Dedifferentiated amniotic fluid mesenchymal stem cell (primary cell): ENCODE results near the gene CFAP210.
"Not testable (repeated sequence)": the region's sequence is repeated elsewhere in the genome, so short reads cannot be mapped to it uniquely, and the experiment has no call there.

ENCODE experiments used
- DNase-seq: peaks from one replicate; pipeline ENCODE4 v3.0.0-alpha.2; 2016; ENCODE audit errors: extremely low spot score

Gene CFAP210

DNA sequence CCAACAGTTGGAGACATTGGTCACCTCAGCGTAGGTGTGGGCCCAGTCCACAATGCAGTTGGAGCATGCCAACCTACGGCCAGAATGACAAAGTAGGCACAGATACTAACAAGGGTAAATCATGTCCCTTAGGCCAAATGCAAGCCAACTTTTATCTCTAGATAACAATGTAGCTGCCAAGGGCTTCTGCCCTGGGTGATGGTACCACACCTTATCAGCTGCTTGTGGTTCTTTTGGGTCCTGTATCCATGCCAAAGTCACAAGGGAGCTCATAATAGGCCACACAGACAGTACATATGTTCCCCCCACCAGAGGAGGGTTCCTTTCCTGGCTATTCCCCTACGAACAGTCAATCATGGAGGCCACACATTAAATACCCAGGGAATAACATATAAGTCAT lies 19.1 kb upstream of the CFAP210 start:
- DNase-seq: no peak

DNA sequence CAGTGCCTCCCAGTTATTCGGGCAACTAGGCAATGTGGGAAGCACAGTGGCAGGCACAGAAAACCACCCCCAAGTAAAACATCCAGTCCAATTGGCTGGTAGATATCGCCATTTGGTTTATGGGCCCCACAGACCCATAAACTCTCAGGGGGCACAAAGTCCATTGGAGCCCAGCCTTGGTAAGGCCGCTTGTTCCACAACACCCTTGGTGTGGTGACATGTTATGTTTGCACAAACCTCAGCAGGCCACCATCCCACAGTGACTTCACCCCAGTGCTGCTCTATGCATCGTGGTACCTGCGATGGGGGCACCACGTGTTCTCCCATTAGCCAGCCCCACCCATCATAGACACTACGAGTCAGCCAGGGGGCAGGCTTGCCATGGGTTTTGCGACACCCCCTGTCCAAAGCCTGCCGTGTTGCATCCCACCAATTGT lies 18.6 kb upstream of the CFAP210 start:
- no peak for DNase-seq

DNA sequence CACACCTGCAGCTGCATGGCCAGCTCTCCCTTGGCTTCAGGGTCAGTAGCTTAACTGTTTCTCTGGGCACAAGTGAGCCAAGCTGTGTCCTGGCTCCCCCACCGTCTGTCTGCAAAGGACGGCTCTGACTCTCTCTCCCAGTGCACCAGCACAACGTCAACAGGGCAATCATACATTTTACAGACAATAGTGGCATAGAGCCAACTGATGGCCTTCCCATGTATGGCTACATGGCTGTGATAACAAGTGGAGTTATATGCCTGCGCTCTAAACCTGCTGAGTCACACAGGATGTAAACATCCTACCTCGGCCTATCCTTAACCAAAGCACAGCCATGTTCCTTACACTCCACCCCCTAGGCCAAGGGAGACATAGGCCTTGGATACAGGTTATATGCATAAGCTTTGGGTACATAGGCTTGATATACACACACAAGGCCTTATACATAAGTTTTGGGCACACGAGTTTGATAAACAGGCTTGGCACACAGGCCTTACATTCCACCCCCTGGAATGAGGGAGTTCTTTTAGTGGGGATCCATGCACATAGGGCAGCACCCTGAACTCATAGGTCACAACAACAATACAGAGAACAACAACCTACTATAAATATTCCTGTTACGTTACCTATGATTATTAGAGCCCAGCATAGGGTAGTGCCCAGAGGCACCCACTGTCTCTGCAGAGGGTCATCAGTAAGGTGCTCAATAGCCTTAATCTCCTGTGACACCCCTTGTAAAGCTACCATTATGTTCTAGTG lies 17.7 kb upstream of the CFAP210 start:
- DNase-seq: no peak

DNA sequence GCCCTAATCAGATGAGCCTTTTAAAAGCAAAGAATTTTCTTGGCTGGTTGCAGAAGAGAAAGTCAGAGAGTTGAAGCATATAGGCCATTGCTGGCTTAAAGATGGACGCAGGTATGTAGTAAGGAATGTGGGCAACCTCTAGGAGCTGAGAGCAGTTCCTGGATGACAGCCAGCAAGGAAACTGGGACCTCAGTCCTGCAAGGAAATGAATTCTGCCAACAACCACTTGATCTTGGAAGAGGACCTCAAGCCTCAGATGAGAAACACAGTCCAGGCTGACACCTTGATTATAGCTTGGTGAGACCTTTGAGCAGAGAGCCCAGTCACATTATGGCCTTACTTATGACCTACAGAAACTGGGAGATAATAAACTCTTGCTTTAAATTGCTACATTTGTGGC lies 15.8 kb upstream of the CFAP210 start:
- DNase-seq: no peak

DNA sequence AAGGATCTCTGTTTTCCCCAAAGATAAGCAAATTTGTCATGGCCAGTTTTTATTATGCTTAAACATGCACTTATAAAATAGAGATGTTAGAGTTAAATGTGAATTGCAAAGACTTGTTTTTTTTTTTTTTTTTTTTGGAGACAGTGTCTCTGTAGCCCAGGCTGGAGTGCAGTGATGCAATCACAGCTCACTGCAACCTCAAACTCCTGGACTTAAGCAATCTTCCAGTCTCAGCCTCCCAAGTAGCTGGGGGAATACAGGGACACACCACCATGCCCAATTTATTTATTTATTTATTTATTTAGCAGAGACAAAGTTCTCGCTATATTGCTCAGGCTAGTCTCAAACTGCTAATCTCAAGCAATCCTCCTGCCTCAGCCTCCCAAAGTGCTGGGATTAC lies 15.1 kb upstream of the CFAP210 start:
- no peak for DNase-seq

DNA sequence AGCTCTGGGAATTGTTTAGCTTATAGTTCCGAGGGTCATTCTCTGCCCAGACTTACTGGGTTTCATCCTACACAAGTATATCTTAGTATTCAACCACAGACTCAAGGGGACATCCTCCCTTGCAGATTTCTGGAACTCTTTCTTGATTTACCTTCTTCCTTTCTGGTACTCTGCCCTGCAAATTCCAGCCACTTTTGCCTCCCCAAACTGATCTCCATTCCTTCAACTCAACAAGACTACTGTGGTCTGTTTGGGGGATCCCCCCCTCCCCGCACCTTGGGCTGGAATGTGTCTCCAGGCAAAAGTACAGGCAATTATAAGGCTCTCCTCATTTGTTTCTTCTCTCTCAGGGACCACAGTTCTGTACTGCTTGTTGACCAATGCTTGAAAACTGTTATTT lies 13.4 kb upstream of the CFAP210 start:
- DNase-seq: no peak

DNA sequence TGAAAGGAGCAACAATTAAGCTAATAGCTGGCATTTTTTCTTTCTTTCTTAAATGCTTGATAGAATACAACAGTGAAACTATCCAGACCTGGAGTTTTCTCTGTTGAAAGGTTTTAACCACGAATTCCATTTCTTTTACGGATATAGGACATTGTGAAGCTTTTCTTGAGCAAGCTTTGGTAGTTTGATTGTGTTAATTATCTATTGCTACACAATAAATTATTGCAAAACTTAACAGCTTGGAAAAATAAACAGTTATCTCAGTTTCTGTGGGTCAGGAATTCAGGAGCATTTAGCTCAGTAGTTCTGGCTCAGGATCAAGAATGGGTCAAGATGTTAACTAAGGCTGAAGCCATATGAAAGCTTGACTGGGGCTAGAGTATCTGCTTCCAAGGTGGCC lies 11.7 kb upstream of the CFAP210 start:
- DNase-seq: no peak

DNA sequence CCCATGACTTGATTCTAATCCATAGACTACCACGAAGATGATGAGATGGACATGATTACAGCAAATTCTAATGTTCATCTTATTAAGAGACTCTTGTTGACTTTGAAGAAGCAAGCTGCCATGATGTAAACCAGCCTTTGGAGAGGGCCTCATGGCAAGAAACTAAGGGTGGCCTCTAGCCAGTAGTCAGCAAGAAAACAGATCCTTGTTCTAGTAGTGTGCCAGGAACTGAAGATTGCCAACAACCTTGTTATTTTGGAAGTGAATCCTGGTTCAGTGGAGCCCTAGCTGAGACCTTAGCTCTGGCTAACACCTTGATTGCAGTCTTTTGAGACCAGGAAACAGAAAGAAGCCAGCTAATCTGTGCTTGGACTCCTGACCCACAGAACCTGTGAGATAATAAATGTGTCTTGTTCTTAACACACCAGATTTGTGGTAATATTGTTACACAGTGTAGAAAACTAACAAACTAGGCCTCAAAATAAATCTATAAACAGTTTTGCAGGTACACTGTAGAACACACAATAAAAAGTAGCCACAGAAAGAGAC lies 10.0 kb upstream of the CFAP210 start:
- no peak for DNase-seq

DNA sequence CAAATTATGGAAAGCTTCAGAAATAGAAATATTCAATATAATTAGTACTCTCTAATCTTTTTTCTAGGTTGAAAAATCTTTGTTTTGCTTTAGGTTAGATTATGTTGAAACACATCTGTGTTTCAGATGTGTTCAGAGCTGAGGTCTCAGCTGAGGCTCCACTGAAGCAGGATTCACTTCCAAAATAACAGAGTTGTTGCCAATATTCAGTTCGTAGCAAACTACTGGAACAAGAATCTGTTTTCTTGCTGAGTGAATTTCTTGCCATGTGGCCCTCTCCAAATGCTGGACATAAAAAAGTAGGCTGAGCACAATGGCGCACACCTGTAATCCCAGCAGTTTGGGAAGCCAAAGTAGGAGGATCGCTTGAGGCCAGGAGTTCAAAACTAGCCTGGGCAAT lies 8.8 kb upstream of the CFAP210 start:
- DNase-seq: no peak

DNA sequence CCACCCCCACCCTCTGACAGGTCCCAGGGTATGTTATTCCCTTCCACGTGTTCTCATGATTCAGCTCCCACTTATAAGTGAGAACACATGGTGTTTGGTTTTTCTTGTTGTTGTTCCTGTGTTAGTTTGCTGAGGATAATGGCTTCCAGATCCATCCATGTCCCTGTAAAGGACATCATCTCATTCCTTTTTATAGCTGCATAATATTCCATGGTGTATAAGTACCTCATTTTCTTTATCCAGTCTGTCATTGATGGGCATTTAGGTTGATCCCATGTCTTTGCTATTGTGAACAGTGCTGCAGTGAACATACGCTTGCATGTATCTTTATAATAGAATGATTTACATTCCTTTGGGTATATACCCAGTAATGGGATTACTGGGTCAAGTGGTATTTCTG lies 5.0 kb upstream of the CFAP210 start:
- not testable (repeated sequence) for DNase-seq

DNA sequence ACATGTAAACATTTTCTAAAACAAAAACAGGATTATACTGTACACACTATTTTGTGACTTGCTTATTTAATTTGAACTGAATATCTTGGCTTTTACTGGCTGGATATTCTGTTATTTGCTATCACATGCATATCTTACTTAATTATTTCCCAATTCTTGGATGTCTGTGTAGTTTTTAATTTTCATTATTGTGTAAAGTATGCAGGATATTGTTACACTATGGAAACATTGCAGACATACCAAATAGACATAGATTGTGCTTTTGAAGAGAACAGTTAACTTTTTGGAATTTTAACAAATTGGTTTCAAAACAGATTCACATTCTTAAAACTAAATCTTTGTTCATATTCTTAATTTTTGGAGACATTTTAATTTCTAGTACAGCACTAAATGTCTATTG lies 2.2 kb upstream of the CFAP210 start:
- no peak for DNase-seq

DNA sequence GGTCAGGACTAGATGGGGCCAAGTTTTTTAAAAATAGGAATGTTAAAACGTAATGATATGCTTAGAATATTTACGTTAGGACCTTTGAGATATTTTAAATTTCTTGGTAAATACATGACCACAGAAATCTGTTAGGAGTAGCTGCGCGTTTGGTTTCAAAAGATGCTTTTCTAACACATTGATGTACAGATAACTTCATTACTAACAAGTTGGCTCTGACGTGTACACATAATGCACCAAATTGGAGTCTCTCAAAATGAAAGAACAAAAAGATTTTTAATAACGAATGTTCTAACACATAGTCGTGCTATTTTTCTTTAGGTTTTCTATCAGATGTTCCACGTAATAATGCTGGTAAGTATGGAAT lies 672 bp upstream of the CFAP210 start:
- DNase-seq: no peak

DNA sequence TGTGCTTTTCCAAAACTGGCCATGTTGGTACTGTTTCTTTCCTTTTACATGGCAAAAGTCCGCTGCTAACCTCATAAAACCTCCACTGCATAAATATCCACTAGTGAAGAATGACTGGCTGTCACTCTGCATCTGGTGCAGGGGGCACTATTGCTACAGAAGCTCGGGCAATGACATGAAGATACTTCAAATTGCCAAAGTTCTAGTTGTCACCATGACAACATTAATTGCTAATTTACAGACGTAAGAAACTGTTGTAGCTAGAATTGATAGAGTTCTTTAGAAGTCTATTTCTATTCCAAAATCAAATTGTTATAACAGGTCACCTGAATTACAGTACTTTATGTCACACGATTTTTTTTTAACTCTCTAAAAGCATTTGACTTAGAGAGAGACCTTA lies 845 bp downstream of the CFAP210 start:
- no peak for DNase-seq

DNA sequence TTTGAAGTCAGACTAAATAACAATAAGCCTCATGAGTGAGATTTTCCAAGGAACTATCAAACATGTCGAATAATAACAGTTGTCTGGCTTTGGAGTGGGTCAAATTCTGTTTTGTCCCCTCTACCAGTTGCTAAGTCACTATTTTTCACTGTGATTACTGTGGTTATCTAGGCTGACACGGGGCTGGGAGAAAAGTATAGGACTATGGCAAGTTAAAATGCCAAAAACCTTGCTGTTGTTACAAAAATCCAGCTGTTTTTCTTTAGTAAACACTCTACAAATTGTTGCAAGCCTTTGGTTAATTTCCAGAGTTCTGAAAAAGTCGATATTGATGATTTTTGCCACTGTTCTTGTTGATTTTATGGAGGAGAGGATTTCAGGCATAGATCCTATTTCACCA lies 1.5 kb downstream of the CFAP210 start:
- DNase-seq: no peak

DNA sequence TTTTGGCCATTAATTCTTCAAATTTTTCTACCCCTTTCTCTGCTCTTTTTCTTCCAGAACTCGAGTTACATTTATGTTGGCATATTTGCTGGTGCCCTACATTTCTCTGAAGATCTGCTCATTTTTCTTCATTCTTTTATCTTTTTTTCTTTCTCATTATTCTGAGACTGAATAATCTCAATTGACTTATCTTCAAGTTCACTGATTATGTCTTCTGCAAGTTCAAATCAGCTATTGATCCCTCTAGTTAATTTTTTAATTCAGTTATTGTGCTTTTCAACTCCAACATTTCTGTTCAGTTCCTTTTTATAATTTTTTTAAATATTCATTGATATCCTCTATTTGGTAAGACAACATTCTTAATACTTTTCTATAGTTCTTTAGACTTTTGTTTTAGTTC lies 3.2 kb downstream of the CFAP210 start:
- DNase-seq: no peak

DNA sequence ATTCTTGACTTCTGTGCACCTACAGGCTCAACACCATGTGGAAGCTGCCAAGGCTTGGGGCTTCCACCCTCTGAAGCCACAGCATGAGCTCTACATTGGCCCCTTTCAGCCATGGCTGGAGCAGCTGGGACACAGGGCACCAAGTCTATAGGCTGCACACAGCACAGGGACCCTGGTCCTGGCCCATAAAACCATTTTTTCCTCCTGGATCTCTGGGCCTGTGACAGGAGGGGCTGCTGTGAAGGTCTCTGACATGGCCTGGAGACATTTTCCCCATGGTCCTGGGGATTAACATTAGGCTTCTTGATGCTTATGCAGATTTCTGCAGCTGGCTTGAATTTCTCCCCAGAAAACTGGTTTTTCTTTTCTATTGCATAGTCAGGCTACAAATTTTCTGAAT lies 6.3 kb downstream of the CFAP210 start:
- not testable (repeated sequence) for DNase-seq

DNA sequence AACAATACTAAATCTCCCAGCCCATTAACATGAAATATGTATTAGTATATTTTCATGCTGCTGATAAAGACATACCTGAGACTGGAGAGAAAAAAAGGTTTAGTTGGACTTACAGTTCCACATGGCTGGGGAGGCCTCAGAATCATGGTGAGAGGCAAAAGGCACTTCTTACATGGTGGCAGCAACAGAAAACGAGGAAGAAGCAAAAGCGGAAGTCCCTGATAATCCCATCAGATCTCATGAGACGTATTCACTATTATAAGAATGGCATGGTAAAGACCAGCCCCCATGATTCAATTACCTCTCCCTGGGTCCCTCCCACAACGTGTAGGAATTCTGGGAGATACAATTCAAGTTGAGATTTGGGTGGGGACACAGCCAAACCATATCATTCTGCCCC lies 7.4 kb downstream of the CFAP210 start:
- DNase-seq: not testable (repeated sequence)

DNA sequence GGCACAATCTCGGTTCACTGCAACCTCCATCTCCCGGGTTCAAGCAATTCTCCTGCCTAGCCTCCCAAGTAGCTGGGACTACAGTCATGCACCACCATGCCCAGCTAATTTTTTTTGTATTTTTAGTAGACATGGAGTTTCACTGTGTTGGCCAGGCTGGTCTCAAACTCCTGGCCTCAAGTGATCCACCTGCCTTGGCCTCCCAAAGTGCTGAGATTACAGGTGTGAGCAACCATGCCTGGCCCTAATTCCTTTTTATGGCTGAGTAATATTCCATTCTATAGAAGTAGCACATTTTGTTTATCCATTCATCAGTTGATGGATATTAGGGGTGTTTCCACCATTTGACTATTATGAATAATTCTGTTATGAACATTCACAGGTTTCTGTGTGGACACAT lies 9.5 kb downstream of the CFAP210 start:
- not testable (repeated sequence) for DNase-seq

DNA sequence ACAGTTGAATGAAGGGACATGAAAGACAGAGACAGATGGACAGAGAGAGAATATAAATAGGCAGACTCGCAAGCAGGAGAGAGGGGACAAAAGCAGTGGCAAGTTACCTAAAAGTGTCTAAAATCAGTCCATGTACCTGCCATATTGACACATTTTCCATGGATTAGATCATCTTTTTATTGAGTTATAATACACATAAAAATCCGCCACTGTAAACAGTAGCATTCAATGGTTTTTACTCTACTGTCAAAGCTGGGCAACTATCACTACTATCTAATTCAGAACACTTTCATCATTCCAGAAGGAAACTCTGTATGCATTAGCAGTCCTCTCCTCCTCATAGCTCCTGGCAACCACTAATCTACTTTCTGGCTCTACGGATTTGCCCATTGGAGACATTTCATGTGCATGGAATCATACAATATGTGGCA lies 10.1 kb downstream of the CFAP210 start:
- no peak for DNase-seq

DNA sequence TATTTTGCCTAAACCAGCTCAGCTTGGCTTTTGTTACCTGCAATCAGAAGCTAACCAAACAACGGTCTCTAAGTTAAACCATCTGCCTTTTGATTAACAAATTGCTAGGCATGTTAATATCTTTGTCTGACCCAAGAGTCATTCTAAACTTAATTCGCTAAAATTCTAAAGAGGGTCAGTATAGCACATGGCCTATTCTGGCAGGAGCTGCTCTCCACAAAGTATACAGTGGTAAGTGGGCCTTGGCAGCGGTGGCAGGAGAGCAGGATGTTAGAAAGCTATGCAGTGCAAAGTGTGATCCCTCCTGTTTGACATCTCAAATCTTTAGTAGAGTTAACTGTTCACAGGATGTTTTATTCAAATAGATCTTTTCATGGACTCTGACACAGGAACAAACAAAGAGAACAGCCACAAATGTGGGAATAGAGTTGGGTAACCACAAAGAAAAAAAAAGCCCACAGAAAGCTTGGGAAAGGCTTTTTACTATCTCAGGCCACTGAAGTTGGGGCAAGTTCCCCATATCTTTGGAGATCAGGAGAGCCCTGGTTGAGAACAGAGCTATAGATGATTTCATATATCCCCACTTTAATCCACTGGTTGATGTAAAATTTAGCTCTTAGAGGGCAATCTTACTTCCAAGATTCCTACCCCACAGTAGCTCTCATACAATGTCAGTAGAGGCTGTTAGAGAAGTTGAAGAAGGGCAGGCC lies 10.6 kb downstream of the CFAP210 start:
- no peak for DNase-seq

DNA sequence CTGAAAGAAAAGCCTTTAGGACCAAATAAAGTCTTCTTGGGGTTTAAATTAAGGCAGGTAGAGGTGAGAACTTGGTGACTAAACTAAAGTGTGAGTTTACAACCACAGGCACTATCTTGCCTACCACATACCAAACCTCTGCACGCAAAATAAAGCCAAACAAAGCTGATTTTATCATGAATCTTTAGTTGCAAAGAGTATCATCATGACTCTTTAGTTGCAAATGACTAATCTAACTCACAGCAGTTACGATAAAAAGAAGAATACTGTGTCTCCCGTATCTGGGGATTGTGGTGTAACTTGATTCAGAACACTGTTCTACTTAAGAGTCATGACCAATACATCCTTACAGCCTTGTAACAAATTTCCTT lies 11.2 kb downstream of the CFAP210 start:
- no peak for DNase-seq

DNA sequence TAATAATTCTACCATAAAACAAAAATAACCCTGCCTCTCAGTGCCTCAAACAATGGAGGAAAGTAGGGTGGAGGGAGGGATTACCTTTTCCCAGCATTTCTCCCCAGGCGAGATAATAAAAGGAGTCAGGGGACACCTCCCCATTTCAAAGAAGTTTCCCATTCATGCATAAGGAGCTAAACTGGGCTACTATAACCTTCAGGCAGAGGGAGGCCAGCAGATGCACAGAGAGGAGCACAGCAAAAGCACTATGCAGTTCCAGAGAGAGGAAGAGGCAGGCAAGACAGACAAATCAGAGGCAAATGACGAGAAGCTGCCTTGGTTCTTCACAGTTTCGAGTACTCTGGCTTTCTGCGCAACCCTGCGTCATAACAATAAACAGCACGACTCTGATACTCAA lies 17.4 kb downstream of the CFAP210 start:
- no peak for DNase-seq

DNA sequence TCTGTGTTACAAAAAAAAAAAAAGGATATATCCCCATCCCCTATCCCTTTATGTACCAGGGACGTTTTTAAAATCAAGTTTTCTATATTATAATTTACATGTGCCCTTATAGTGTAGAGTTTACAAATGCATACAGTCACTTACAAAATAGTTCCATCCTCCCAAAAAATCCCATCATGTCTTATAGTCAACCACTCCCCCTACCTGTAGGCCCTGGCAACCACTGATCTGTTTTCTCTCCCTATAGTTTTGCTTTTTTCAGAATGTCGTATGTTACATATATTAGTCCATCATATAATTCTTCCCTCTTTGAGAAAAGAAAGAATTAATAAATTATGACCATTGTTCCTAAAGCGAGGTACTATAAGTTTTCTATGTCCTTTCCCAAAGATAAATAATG lies 17.8 kb downstream of the CFAP210 start:
- DNase-seq: no peak
